DOHH2 (cell line): ENCODE results near the gene NOX5.
"Not testable (repeated sequence)": the region's sequence is repeated elsewhere in the genome, so short reads cannot be mapped to it uniquely, and the experiment has no call there.

Experiments
- CTCF ChIP-seq: fragments of 200-600 bp; sonication (generic); IDR thresholded peaks from one replicate; pipeline ENCODE4 v1.5.1; 2014; ENCODE audit warnings: antibody characterized with exemption, mild to moderate bottlenecking, low read depth, low read length; ENCODE audit not compliant: poor library complexity, severe bottlenecking
- EZH2phosphoT487 ChIP-seq: fragments of 200-600 bp; sonication (generic); IDR thresholded peaks from 2 replicates; pipeline ENCODE4 v1.6.1; 2017; ENCODE audit warnings: borderline replicate concordance, mild to moderate bottlenecking, antibody characterized with exemption, low read length, moderate library complexity, mixed read lengths

- TF ChIP-seq CTCF, EZH2phosphoT487: not testable (repeated sequence)
Measured at GRCh38 chr15:69069290-69069689, 54.8 kb downstream of the NOX5 start.
